Sigmoid colon (tissue), 7 donors: ENCODE data around the gene IL31RA. TPM values are rescaled to one million over a fixed set of nuclear protein-coding genes. Genes with fewer than 3 reads are reported as not detected.

Experiments used
- DNase-seq: peaks from one replicate; pipeline ENCODE4 v3.0.0-alpha.2; 2019
- H3K27ac ChIP-seq, 4 donors: fragments of 200-600 bp; sonication (generic); one replicate each; pipeline ENCODE4 v1.5.1; 2016 to 2019; ENCODE audit warnings: mild to moderate bottlenecking in 1 of 4
- H3K27me3 ChIP-seq, 3 donors: fragments of 200-600 bp; sonication (generic); one replicate each; pipeline ENCODE4 v1.5.1; 2019; ENCODE audit warnings: mild to moderate bottlenecking in 1 of 3
- H3K36me3 ChIP-seq, 4 donors: fragments of 200-600 bp; sonication (generic); one replicate each; pipeline ENCODE4 v1.5.1; 2016 to 2019
- H3K4me1 ChIP-seq, 4 donors: fragments of 200-600 bp; sonication (generic); one replicate each; pipeline ENCODE4 v1.5.1; 2017 to 2019
- H3K4me3 ChIP-seq, 4 donors: fragments of 200-600 bp; sonication (generic); one replicate each; pipeline ENCODE4 v1.5.1; 2017 to 2019; ENCODE audit warnings: mild to moderate bottlenecking in 2 of 4, moderate library complexity in 1 of 4
- H3K9me3 ChIP-seq, 4 donors: fragments of 200-600 bp in 3 of 4; sonication (generic) in 3 of 4; one replicate each; pipeline versions ENCODE4 v1.5.1 to v1.6.1; 2013 to 2019
- EP300 ChIP-seq, 4 donors: sonication (generic); formaldehyde crosslinking; IDR thresholded peaks; one replicate each; pipeline ENCODE4 v1.6.1; 2017; ENCODE audit warnings: antibody characterized with exemption in 4 of 4
- POLR2A ChIP-seq, 2 donors: fragments of 450-650 bp; IDR thresholded peaks; one replicate each; pipeline ENCODE4 v1.6.1; 2016; ENCODE audit warnings: antibody characterized with exemption in 2 of 2, mild to moderate bottlenecking in 2 of 2, moderate library complexity in 2 of 2
- POLR2AphosphoS5 ChIP-seq, 4 donors: sonication (generic); formaldehyde crosslinking; IDR thresholded peaks; one replicate each; pipeline ENCODE4 v1.6.1; 2017; ENCODE audit warnings: antibody characterized with exemption in 4 of 4
- WGBS, 2 donors: extraction: QIAGEN DNeasy Blood & Tissue Kit; methylation state at CpG; one replicate each; pipeline ENCODE4 v1.1.7; 2013; 5-methylcytosine and 5-hydroxymethylcytosine counted together
- intact Hi-C: fragments of 100-400 bp; cut with DNase I; formaldehyde crosslinking; loops from one replicate; pipeline ENCODE4 v1.15.1; 2023
- polyA plus RNA-seq, 3 donors: library from polyadenylated mRNA; stranded (reverse); fragments of 200-250 nt; gene quantifications; one replicate each; pipeline ENCODE4 v1.2.3, GENCODE V29; 2013
- total RNA-seq, 4 donors: library from RNA; depleted of rRNA; stranded (reverse); fragments of >200 nt; gene quantifications; one replicate each; pipeline ENCODE4 v1.1.0, GENCODE V29; 2016
- TF ChIP-seq, protein P1 (sequence below), 4 experiments: fragments of 450-650 bp in 3 of 4; fragments of 200-600 bp in 1 of 4; IDR thresholded peaks; one replicate each; pipeline ENCODE4 v1.5.1; 2016 to 2019; ENCODE audit warnings: antibody characterized with exemption in 4 of 4, mild to moderate bottlenecking in 3 of 4, moderate library complexity in 2 of 4
- donor health status: healthy with polysubstance abuse.
- donor health status: Bipolar disorder and iron deficiency.
- donor health status: healthy.

Gene IL31RA
- total and polyA plus RNA-seq, 7 donors, result 0.09 to 3.3 (median 1.5) TPM; not detected in 3

DNA sequence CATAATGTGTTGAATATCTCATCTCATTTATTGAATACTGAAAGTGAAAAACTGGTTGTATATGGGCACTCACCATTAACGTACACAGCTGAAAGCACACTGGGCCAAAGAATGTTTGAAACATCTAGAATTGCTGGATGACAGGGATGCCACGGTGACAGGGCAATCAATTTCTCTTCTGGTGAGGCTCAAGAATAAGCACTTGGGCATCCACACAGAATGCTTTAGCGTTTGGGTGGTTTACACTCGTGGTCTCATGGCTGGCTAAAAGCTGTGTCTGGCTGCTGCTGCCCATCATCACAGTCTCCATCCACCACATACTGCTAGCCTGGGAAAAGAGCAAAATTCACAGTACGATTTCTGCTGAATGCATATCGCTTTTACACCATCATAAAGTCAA lies 30.7 kb upstream of the IL31RA start:
- DNase-seq, result no peak
- 78 to 83% methylated on average over 6 of the region's 6 CpGs for WGBS, 2 donors
- no peak for TF ChIP-seq EP300 (IDR thresholded peaks at IDR 0.05)
- TF ChIP-seq POLR2A (IDR thresholded peaks at IDR 0.05), result no peak
- TF ChIP-seq, protein P1, sequence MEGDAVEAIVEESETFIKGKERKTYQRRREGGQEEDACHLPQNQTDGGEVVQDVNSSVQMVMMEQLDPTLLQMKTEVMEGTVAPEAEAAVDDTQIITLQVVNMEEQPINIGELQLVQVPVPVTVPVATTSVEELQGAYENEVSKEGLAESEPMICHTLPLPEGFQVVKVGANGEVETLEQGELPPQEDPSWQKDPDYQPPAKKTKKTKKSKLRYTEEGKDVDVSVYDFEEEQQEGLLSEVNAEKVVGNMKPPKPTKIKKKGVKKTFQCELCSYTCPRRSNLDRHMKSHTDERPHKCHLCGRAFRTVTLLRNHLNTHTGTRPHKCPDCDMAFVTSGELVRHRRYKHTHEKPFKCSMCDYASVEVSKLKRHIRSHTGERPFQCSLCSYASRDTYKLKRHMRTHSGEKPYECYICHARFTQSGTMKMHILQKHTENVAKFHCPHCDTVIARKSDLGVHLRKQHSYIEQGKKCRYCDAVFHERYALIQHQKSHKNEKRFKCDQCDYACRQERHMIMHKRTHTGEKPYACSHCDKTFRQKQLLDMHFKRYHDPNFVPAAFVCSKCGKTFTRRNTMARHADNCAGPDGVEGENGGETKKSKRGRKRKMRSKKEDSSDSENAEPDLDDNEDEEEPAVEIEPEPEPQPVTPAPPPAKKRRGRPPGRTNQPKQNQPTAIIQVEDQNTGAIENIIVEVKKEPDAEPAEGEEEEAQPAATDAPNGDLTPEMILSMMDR (IDR thresholded peaks at IDR 0.05), result no peak
- TF ChIP-seq POLR2AphosphoS5 (IDR thresholded peaks at IDR 0.05), result no peak
- no peaks in the 10 kb centered on the region for H3K9me3 ChIP-seq
- intact Hi-C loops, result no loop called here
- H3K4me3 ChIP-seq, result no peak overlapping the region
- H3K27ac ChIP-seq, result no peak overlapping the region
- peaks cover 0 to 10% (median 6%) of the 10 kb centered on the region in 4 donors for H3K4me1 ChIP-seq
- no peaks in the 10 kb centered on the region for H3K36me3 ChIP-seq
- peaks cover 4 to 40% (median 9%) of the 10 kb centered on the region in 3 donors for H3K27me3 ChIP-seq

DNA sequence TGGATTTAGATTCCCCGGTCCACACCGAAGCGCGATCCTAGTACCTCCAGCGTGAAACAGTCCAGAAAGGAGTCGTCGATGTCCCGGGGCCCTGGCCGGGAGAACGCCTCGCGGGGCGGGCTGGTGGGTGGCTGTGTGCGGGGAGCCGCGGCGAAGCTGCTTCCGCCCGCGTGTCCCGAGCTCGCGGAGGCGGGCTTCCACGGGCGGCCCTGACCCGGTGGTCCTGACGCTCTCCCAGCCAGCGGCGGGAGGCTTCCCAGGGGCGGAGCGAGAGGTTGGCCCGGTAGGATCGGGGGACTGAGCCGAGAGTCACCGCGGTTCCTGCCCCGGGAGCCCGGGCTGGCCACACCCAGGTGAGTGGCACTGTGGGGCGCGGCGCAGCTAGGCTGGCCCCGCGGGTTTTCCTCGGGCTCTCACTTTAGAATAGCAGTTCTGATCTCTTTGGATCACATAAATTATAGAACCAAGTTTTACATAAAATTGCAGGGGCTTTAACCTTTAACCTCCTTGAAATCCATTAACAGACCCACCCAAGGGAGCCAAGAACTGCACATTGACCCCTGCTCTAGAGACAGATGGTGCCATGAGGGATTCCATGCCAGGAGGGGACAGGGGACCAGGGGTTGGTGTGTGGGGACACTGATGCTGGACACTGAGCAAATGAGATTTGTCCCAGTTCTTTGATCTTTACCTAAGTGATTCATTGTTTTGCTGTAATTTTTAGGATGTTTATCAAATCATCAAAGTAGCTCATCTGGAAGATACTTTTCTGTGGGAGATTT lies 29.2 kb upstream of the IL31RA start:
- peak overlapping the region in 3 of 4 donors; percentile 26 to 44 (median 42) for H3K4me3 ChIP-seq
- no peak overlapping the region for H3K27ac ChIP-seq
- DNase-seq, result no peak
- H3K9me3 ChIP-seq, result no peaks in the 10 kb centered on the region
- peaks cover 0 to 10% (median 6%) of the 10 kb centered on the region in 4 donors for H3K4me1 ChIP-seq
- TF ChIP-seq POLR2AphosphoS5 (IDR thresholded peaks at IDR 0.05), result no peak
- no peak for TF ChIP-seq EP300 (IDR thresholded peaks at IDR 0.05)
- TF ChIP-seq, protein P1 (IDR thresholded peaks at IDR 0.05), result no peak
- no peak for TF ChIP-seq POLR2A (IDR thresholded peaks at IDR 0.05)
- 16 to 24% methylated on average over 45 of the region's 45 CpGs for WGBS, 2 donors
- peaks cover 4 to 40% (median 9%) of the 10 kb centered on the region in 3 donors for H3K27me3 ChIP-seq
- no peaks in the 10 kb centered on the region for H3K36me3 ChIP-seq
- intact Hi-C loops, result no loop called here

DNA sequence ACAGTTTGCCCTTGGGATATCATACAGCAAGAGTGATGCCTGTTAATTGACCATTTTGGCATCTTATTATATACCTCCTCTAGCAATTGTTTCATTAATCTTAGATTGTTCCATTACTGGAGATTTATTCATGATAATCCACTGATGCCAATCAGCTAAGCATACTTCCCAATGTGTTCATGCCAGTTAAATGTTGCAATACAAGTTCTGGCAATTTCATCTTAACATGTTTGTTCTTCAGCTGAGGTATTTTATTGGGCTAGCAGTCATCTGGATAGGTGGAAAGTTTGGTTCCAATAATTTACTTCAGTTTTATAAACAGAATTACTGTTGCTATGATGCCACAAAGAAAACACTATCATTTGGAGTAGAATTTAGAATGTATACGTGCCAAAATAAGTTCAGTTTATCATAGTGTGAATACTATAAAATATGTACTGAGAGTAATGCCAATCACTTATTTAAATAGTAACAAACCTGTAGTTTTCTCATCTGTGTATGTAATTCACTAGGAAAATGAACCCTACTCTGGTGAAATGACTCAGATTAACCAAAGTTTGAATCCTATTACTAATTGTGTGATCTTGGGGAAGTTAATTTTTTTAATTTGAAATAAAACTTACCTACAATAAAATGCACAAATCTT lies 27.9 kb upstream of the IL31RA start:
- H3K27ac ChIP-seq, result no peak overlapping the region
- no peaks in the 10 kb centered on the region for H3K9me3 ChIP-seq
- H3K27me3 ChIP-seq, result peaks cover 4 to 40% (median 9%) of the 10 kb centered on the region in 3 donors
- H3K4me3 ChIP-seq, result no peak overlapping the region
- WGBS, 2 donors, result 22 to 69% methylated on average over 1 of the region's 1 CpG
- H3K36me3 ChIP-seq, result no peaks in the 10 kb centered on the region
- intact Hi-C loops, result no loop called here
- peaks cover 0 to 10% (median 6%) of the 10 kb centered on the region in 4 donors for H3K4me1 ChIP-seq
- TF ChIP-seq, protein P1 (IDR thresholded peaks at IDR 0.05), result no peak
- TF ChIP-seq POLR2AphosphoS5 (IDR thresholded peaks at IDR 0.05) (no peak), POLR2A (IDR thresholded peaks at IDR 0.05) (no peak), EP300 (IDR thresholded peaks at IDR 0.05) (no peak)
- no peak for DNase-seq

DNA sequence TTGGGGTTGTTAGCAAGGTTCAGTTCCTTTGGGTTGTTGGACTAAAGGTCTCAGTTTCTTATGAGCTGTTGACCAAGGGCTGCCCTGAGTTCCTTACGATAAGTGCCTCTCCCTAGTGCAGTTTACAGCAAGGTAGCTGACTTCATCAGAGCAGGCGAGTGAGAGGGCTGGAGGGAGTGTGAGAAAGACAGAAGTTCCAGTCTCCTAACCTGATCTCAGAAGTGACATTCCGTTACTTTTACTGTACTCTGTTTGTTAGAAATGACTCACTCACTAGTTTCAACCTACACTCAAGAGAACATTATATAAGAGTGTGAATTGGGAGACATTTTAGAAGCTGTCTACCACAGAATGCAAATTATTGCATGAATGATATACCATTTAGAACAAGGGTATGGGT lies 21.2 kb upstream of the IL31RA start:
- Histone ChIP-seq H3K36me3 (no peaks in the 10 kb centered on the region), H3K9me3 (no peaks in the 10 kb centered on the region), H3K4me3 (no peak overlapping the region), H3K27ac (no peak overlapping the region), H3K27me3 (peaks cover 0 to 3% (median 0%) of the 10 kb centered on the region in 3 donors), H3K4me1 (no peaks in the 10 kb centered on the region)
- TF ChIP-seq POLR2A (IDR thresholded peaks at IDR 0.05) (no peak), POLR2AphosphoS5 (IDR thresholded peaks at IDR 0.05) (no peak), EP300 (IDR thresholded peaks at IDR 0.05) (no peak)
- TF ChIP-seq, protein P1 (IDR thresholded peaks at IDR 0.05), result no peak
- intact Hi-C loops, result no loop called here
- no peak for DNase-seq
- 84 to 86% methylated on average over 3 of the region's 3 CpGs for WGBS, 2 donors
